Fibroblast of gingiva (primary cell): ENCODE measurements around the gene SPATA13.
A peak's percentile ranks its signal among the peaks of the same experiment; 100 is the strongest.

Experiments
- DNase-seq: peaks from one replicate; pipeline ENCODE4 v3.0.0-alpha.2; 2011; ENCODE audit warnings: low read depth

SPATA13 gene

GRCh38 chr13:24167666-24168391, 7.3 kb downstream of the SPATA13 start:
- DNase-seq: no peak

- peak; percentile 55 for DNase-seq
These were observed 7.9 kb downstream of the SPATA13 start for GRCh38 chr13:24168392-24168750.

DNA sequence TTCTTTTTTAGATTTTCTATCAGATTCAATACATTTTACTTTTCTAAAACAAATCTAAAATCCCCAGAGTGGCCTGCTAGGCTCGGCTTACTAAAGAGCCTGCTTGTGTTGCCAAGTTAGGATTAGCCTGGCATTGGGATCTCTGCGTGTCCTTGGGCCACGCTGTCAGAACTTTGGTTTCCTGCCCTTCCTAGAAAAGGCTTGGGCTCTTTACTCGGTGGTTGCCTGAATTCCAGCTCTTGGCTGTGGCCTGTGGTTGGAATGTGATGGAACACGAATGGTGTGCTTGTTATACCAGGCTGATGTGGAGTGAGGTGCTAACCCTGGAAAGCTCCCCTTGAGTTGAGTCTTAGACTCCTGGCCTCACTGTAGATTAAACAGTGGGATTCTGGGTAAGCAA, 8.5 kb downstream of the SPATA13 start:
- DNase-seq: peak; percentile 63

DNA sequence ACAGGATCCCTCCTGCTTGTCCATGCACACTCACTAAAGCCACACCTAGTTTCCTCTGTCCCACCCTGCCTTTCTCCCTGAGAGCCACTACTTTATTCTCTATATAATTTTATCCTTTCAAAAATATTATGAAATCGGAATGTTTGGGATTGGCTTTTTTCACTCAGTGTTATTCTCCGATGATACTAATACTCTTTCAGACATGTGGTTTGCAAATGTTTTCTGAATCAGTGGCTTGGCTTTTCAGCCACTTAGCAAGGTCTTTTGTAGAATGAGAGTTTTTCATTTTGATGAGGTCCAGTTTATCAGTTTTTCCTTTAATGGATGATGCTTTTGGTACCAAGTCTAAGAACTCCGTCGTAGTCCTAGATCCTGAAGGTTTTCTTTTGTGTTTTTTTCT, 11.6 kb downstream of the SPATA13 start:
- DNase-seq: peak; percentile 28

- DNase-seq: no peak
These were observed 13.3 kb downstream of the SPATA13 start for GRCh38 chr13:24173795-24174194.

DNA sequence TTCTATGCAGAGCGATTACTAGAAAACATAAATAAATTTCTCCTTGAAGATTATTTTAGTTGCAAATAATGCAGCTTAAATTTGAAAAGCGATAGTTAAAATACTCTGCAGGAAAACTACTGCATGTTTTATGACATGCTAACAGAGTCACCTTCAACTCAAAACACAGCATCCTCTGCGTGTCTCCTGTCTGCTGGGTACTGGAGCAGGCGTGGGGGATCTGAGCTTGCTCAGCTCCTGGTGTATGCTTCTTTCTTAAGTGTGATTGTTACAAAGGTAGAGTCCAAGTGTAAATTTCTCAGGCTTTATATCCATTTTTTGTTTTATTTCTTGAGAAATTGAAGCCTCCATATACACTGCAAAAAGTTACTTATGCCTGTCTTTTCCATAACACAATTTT, 15.3 kb downstream of the SPATA13 start:
- DNase-seq: no peak

DNA sequence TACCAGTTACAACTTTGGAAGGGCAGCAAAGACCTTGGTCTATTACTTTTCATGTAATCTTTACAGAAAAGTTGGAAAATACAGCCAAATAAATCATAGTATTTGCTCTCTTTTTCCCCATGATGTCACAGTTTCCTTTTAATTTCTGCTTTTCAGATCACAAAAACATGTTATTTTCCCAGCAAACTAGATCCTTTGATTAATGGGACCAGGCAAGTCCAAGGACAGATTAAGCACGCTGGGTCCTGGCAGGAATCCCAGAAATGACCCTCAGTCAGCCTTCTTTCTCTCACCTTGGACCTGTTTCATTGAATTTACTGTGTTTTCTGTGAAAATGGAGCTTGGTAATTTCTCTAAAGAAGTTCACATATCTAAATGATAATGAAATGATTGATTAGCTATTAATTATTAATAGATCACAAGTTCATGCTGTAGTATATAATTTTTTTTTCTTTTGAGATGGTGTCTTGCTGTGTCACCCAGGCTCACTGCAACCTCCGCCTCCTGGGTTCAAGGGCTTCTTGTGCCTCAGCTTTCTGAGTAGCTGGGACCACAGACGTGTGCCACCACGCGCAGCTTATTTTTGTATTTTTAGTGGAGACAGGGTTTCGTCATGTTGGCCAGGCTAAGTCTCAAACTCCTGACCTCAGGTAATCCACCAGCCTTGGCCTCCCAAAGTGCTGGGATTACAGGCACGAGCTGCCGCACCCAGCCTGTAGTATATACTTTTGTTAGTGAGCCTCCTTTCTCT, 16.0 kb downstream of the SPATA13 start:
- DNase-seq: no peak

- peak; percentile 65 for DNase-seq
These were observed 18.4 kb downstream of the SPATA13 start for GRCh38 chr13:24178847-24179485.

- DNase-seq: no peak
These were observed 18.9 kb downstream of the SPATA13 start for GRCh38 chr13:24179486-24179850.

- DNase-seq: no peak
These were observed 20.3 kb downstream of the SPATA13 start for GRCh38 chr13:24180750-24181377.

- DNase-seq: peak; percentile 61
These were observed 21.6 kb downstream of the SPATA13 start for GRCh38 chr13:24181991-24182702.

DNA sequence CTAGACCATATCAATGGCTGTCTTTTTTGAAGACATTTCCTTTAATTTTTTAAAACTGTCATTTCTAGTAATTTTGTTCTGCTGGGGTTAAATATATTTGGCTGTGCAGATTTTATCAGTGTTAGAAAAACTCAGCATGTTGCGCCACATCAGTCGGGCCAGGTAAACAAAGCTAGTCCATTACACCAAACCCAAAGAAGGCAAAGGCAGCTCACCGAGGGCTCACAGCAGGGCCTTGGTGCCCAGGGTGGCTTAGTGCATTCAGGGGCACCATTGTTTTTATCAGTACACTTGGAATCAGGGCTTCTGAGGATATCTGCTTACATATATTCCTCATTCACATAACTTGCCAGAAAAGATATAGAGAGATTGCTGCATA, 22.2 kb downstream of the SPATA13 start:
- DNase-seq: no peak

DNA sequence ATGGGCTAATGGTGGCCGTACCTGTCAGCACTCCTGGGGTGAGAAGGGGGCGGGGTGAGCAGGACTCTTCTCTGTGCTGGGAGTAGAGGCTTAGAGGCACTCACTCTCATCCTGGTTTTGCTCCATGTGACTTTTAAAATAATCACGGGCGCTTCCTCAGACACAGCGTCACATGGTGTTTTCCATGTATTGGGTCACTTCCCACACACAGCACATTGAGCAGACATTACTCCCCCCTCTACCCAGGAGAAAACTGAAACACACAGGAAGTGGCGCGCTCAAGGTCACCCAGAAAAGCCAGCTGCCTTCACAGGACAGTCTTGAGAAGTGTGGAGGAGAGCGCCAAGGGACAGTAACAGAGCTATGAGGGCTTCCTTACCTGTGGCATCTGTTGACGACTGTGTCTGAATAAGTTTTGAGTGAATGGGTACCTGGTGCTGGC, 23.2 kb downstream of the SPATA13 start:
- DNase-seq: no peak

DNA sequence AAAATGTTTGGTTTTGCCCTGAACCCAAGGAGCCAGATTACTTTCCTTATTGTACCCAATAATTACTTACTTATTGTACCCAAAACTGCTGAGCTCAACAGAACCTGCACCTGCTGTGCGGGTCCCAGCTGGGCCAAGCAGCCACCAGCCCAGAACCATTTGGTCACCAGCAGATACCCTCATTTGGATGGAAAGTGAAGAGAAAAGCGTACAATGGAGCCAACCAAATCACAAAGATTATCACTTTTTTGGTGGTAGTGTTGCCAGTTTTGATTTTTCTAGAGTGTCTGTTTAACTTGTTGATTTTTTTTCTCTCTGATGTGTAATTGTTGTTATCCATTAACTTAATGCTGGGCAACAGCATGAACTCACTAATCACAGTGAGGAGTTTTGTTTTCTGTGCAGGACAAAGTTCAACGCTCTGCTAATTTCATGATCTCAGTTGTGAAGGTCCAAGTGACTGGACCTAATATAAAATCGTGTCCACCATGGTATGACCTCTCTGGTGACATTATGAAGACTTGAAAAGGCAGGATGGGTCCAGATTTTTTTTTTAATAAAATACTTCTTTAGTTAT, 23.8 kb downstream of the SPATA13 start:
- DNase-seq: no peak

DNA sequence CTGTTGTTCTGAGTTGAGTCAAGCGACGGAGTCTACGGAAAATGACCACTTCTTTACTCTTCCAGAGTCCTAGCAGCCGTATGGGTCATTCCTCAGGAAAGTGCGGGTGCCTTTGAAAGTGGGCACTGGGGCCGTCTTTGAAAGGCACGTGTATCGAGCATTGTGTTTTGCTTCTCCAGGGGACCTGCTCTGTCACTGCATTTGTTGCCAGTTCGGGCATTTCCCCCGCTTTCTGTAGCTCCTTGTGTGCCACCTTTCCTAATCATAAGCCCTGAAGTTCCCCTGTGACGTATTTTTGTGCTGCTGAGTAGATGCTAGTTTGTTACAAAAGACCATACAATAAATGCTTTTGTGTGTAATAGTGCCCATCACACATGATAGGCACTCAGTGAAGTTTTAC, 24.4 kb downstream of the SPATA13 start:
- no peak for DNase-seq

DNA sequence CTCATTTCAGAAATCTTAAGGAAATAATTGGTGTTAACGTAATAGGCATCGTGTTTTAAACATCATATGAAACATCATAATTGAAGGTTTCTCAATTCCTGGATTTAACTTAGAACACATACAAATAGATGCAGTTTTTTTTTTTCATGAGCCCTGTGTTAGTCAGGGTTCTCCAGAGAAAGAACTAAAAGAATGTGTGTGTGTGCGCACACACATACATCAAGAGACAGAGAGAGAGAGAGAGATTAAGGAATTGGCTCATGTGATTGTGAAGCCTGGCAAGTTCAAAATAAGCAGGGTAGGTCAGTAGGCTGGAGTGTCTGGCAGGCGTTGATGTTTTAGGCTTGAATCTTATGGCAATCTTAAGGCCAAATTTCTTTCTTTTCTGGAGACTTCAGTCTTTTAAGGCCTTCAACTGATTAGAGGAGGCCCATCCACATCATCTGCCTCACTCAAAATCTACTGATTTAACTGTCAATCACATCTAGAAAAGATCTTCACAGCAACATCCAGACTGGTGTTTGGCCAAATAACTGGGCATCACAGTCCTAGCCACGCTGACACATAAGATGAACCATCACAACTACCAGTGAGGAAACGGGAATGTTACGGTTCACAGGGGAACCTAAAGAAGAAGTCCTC, 25.2 kb downstream of the SPATA13 start:
- DNase-seq: peak; percentile 38

- no peak for DNase-seq
These were observed 26.7 kb downstream of the SPATA13 start for GRCh38 chr13:24187185-24187584.

DNA sequence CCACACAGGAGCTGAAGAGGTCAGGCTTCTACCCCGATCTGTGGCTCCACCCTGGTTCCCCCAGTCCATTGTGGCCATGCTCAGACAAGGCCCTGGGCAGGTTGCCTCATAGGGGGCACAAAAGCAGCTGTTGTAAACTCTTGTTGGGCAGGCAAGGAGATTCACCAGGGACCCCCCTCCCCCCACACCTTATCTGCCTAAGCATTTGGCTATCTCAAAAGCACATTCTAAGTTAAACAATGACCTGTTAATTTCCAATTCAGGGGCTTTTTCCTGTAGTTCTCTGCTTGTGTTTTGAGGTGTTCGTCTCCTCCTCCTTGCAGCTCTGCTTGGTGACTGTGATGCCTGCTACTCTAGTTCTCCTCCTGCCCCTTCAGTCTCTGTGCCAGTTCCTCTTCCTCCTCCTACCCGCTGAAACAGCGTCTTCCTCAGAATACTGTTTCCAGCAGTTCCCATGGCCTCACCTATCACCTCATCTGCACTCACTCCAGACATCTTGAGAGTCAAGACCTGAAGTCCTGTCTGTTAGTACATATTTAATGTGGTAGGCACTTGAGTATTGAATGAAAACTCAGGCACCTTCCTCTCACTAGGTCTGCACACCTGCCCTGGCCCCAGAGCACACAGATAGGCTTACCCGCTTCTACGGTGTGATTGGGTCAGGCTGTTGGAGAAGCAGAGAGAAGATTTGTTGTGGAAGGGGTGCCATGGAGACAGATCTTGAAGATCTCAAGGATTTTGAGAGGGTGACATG, 31.7 kb downstream of the SPATA13 start:
- DNase-seq: no peak

- DNase-seq: no peak
These were observed 32.3 kb downstream of the SPATA13 start for GRCh38 chr13:24192811-24193162.

GRCh38 chr13:24194447-24194846, 33.9 kb downstream of the SPATA13 start:
- no peak for DNase-seq

- DNase-seq: no peak
These were observed 35.1 kb downstream of the SPATA13 start for GRCh38 chr13:24195626-24196025.
